IMR-90 (cell line): ENCODE data around the gene SLC38A1. TPM values are rescaled to one million over a fixed set of nuclear protein-coding genes. Genes with fewer than 3 reads are reported as not detected.

Experiments used
- ATAC-seq: fragments of 200-7000 bp; cut with Tn5 transposase; 2 replicates; pipeline ENCODE4 v1.9.1; 2020; ENCODE audit warnings: low read depth, mild to moderate bottlenecking, moderate library complexity
- BruUV-seq: library from RNA; stranded (reverse); fragments of 400-500 nt; replicated peaks from 2 replicates; lab custom pipeline; 2021; lab: Mats Ljungman, UMichigan
- CTCF ChIA-PET: fragments of 300-600 bp; formaldehyde crosslinking; extraction: SDS; loops from one replicate; lab custom pipeline; 2021; ENCODE audit warnings: antibody characterized with exemption; lab: Yijun Ruan, JAX
- POLR2A ChIA-PET: fragments of 300-600 bp; sonication (Branson Sonifier 250); formaldehyde crosslinking; loops from one replicate; lab custom pipeline; 2022; ENCODE audit warnings: antibody characterized with exemption; ENCODE audit not compliant: unreplicated experiment; lab: Charles Lee
- DNase-seq: peaks from one replicate; pipeline ENCODE4 v3.0.0; 2013
- H2AFZ ChIP-seq: replicated peaks from 2 replicates; pipeline ENCODE3; 2013; ENCODE audit warnings: low read length, mild to moderate bottlenecking; ENCODE audit not compliant: poor library complexity
- H2AK5ac ChIP-seq: 2 replicates; pipeline ENCODE4 v1.6.1; 2013; ENCODE audit warnings: low read depth, low read length, inconsistent platforms
- H2AK9ac ChIP-seq: replicated peaks from 2 replicates; pipeline ENCODE3; 2013; ENCODE audit warnings: mild to moderate bottlenecking, low read depth, low read length, moderate library complexity; ENCODE audit not compliant: poor library complexity
- H2BK120ac ChIP-seq: 2 replicates; pipeline ENCODE4 v1.6.1; 2013; ENCODE audit warnings: low read depth, low read length, inconsistent platforms
- H2BK15ac ChIP-seq: 3 replicates; pipeline ENCODE4 v1.6.1; 2013; ENCODE audit warnings: low read depth, low read length, inconsistent platforms
- H2BK20ac ChIP-seq: 2 replicates; pipeline ENCODE4 v1.6.1; 2013; ENCODE audit warnings: low read depth, mild to moderate bottlenecking, inconsistent platforms, low read length, moderate library complexity
- H2BK5ac ChIP-seq: 2 replicates; pipeline ENCODE4 v1.6.1; 2013; ENCODE audit warnings: mild to moderate bottlenecking, low read depth, low read length, inconsistent platforms; ENCODE audit not compliant: poor library complexity, severe bottlenecking
- H3K14ac ChIP-seq: replicated peaks from 2 replicates; pipeline ENCODE4 v1.6.1; 2013; ENCODE audit warnings: low read depth, low read length, inconsistent platforms
- H3K18ac ChIP-seq: 2 replicates; pipeline ENCODE4 v1.6.1; 2013; ENCODE audit warnings: low read depth, low read length, control low read depth
- H3K23ac ChIP-seq: 2 replicates; pipeline ENCODE4 v1.6.1; 2013; ENCODE audit warnings: low read depth, low read length, inconsistent platforms
- H3K27ac ChIP-seq: 2 replicates; pipeline ENCODE4 v1.5.1; 2013; ENCODE audit warnings: mild to moderate bottlenecking, control low read depth, low read length; ENCODE audit not compliant: insufficient read depth
- H3K27me3 ChIP-seq: 2 replicates; pipeline ENCODE4 v1.6.1; 2013; ENCODE audit warnings: low read length; ENCODE audit not compliant: control insufficient read depth, insufficient read depth
- H3K36me3 ChIP-seq: 2 replicates; pipeline ENCODE4 v1.6.1; 2013; ENCODE audit warnings: low read length, mixed read lengths; ENCODE audit not compliant: control insufficient read depth, insufficient read depth
- H3K4ac ChIP-seq: 2 replicates; pipeline ENCODE4 v1.6.1; 2013; ENCODE audit warnings: low read depth, low read length, inconsistent platforms
- H3K4me1 ChIP-seq: 2 replicates; pipeline ENCODE4 v1.6.1; 2013; ENCODE audit warnings: low read length, mixed read lengths; ENCODE audit not compliant: control insufficient read depth, insufficient read depth
- H3K4me2 ChIP-seq: 2 replicates; pipeline ENCODE4 v1.6.1; 2013; ENCODE audit warnings: low read depth, mild to moderate bottlenecking, control low read depth, low read length, moderate library complexity
- H3K4me3 ChIP-seq: 2 replicates; pipeline ENCODE4 v1.5.1; 2013; ENCODE audit warnings: low read depth, mild to moderate bottlenecking, control low read depth, low read length, moderate library complexity; ENCODE audit not compliant: insufficient read depth
- H3K56ac ChIP-seq: 2 replicates; pipeline ENCODE4 v1.6.1; 2013; ENCODE audit warnings: low read length, inconsistent platforms; ENCODE audit not compliant: insufficient read depth; ENCODE audit errors: extremely low read depth
- H3K79me1 ChIP-seq, 2 experiments: 2 replicates each; pipeline ENCODE4 v1.6.1; 2013; ENCODE audit warnings: low read length in 2 of 2, inconsistent platforms in 1 of 2, low read depth in 1 of 2
- H3K9ac ChIP-seq: 2 replicates; pipeline ENCODE4 v1.6.1; 2013; ENCODE audit warnings: low read depth, low read length, control low read depth
- H3K9me1 ChIP-seq: 2 replicates; pipeline ENCODE4 v1.6.1; 2013; ENCODE audit warnings: low read length, inconsistent platforms; ENCODE audit not compliant: insufficient read depth
- H3K9me3 ChIP-seq: 2 replicates; pipeline ENCODE4 v1.6.1; 2013; ENCODE audit warnings: low read length; ENCODE audit not compliant: control insufficient read depth, insufficient read depth
- H4K20me1 ChIP-seq: 2 replicates; pipeline ENCODE4 v1.6.1; 2013; ENCODE audit warnings: low read length, inconsistent platforms; ENCODE audit not compliant: insufficient read depth
- H4K5ac ChIP-seq: 2 replicates; pipeline ENCODE4 v1.6.1; 2013; ENCODE audit warnings: mild to moderate bottlenecking, low read depth, low read length, control low read depth
- H4K8ac ChIP-seq, 2 experiments: 2 replicates each; pipeline ENCODE4 v1.6.1; 2013; ENCODE audit warnings: low read depth in 2 of 2, low read length in 2 of 2, control low read depth in 1 of 2, inconsistent platforms in 1 of 2
- H4K91ac ChIP-seq: 2 replicates; pipeline ENCODE4 v1.6.1; 2013; ENCODE audit warnings: low read depth, low read length, inconsistent platforms; ENCODE audit not compliant: insufficient read depth
- CEBPB ChIP-seq: IDR thresholded peaks from 2 replicates; pipeline ENCODE4 v1.6.1; 2012; ENCODE audit warnings: low read depth, low read length, improper control_type of control experiment
- ELK1 ChIP-seq: fragments of 150-350 bp; IDR thresholded peaks from 2 replicates; pipeline ENCODE4 v1.6.1; 2016; ENCODE audit warnings: low read depth, mild to moderate bottlenecking, low read length, moderate library complexity, borderline replicate concordance
- FOS ChIP-seq: fragments of 150-350 bp; IDR thresholded peaks from 2 replicates; pipeline ENCODE4 v1.6.1; 2016; ENCODE audit warnings: low read depth, low read length
- MAZ ChIP-seq: IDR thresholded peaks from 2 replicates; pipeline ENCODE4 v1.6.1; 2012; ENCODE audit warnings: low read depth, mild to moderate bottlenecking, low read length, improper control_type of control experiment, moderate library complexity, borderline replicate concordance
- MXI1 ChIP-seq: IDR thresholded peaks from 2 replicates; pipeline ENCODE4 v1.6.1; 2012; ENCODE audit warnings: low read depth, mild to moderate bottlenecking, low read length, moderate library complexity, borderline replicate concordance
- RCOR1 ChIP-seq: IDR thresholded peaks from 2 replicates; pipeline ENCODE4 v1.6.1; 2012; ENCODE audit warnings: mild to moderate bottlenecking, low read length, improper control_type of control experiment; ENCODE audit not compliant: insufficient replicate concordance
- RFX5 ChIP-seq: IDR thresholded peaks from 2 replicates; pipeline ENCODE4 v1.8.0; 2012; ENCODE audit warnings: low read depth, mild to moderate bottlenecking, low read length, moderate library complexity
- SMC3 ChIP-seq: fragments of 150-350 bp; IDR thresholded peaks from 2 replicates; pipeline ENCODE4 v1.6.1; 2016; ENCODE audit warnings: low read depth, mild to moderate bottlenecking, antibody characterized with exemption, low read length, moderate library complexity
- WGBS, 2 experiments: methylation state at CpG; one replicate each; pipeline versions ENCODE4 v1.1.5 to v1.1.7; 2013; ENCODE audit warnings: missing lambda C conversion rate in 2 of 2; ENCODE audit not compliant: insufficient read length in 1 of 2; ENCODE audit errors: extremely low coverage in 2 of 2; 5-methylcytosine and 5-hydroxymethylcytosine counted together
- dilution Hi-C: fragments of 300-500 bp; cut with HindIII; formaldehyde crosslinking; loops from one replicate; pipeline ENCODE4 v1.14.3; 2018; ENCODE audit warnings: low sequenced_read_pairs; ENCODE audit not compliant: unreplicated experiment
- in situ Hi-C: fragments of 300-500 bp; cut with MboI; formaldehyde crosslinking; loops from 3 replicates; pipeline ENCODE4 v1.14.3; 2019; ENCODE audit warnings: low sequenced_read_pairs, inconsistent platforms, mixed read lengths
- intact Hi-C: fragments of 100-400 bp; cut with micrococcal nuclease; formaldehyde crosslinking; loops from 2 replicates; pipeline ENCODE4 v1.10.0; 2022
- polyA plus RNA-seq, 3 experiments: library from polyadenylated mRNA; depleted of rRNA; stranded (reverse); fragments of >200 nt; gene quantifications; 2 replicates each; pipeline ENCODE4 v1.2.3, GENCODE V29; 2012; ENCODE audit warnings: low replicate concordance in 1 of 3
- total RNA-seq: library from RNA; depleted of rRNA; stranded (reverse); fragments of >200 nt; gene quantifications from 2 replicates; pipeline ENCODE4 v1.2.3, GENCODE V29; 2012

The SLC38A1 gene
- total and polyA plus RNA-seq, 2 of the 4 experiments (the other 2 are of a cell fraction) = 22.8 to 61.5 TPM

- no peaks in the 10 kb centered on the region for H3K4me1 ChIP-seq
- H3K9ac ChIP-seq = no peak overlapping the region
- H2BK120ac ChIP-seq = no peak overlapping the region
- no peak overlapping the region for H3K4ac ChIP-seq
- no TSS peak for BruUV-seq
- no peaks in the 10 kb centered on the region for H3K9me3 ChIP-seq
- ATAC-seq (no peak), DNase-seq (no peak)
- H3K36me3 ChIP-seq = peaks cover 8% of the 10 kb centered on the region
- in situ Hi-C loops = no loop called here
- no peak for TF ChIP-seq FOS
- no peak for TF ChIP-seq RCOR1
- TF ChIP-seq MAZ = no peak
- no peak for TF ChIP-seq SMC3
- TF ChIP-seq RFX5 = no peak
- no peak for TF ChIP-seq CEBPB
- no peak for TF ChIP-seq MXI1
- no peak for TF ChIP-seq ELK1
- H3K14ac ChIP-seq = no peak overlapping the region
- peaks cover 10 to 46% of the 10 kb centered on the region in 2 experiments; a peak in 3 of 4 replicates for H3K79me1 ChIP-seq
- no peak overlapping the region for H3K27ac ChIP-seq
- peaks cover 40% of the 10 kb centered on the region for H4K20me1 ChIP-seq
- POLR2A ChIA-PET = no interaction called here
- no peak overlapping the region for H3K18ac ChIP-seq
- no peak overlapping the region for H3K23ac ChIP-seq
- H3K4me3 ChIP-seq = no peak overlapping the region
- H4K5ac ChIP-seq = no peak overlapping the region
- H2BK20ac ChIP-seq = no peak overlapping the region
- H2AK9ac ChIP-seq = no peak overlapping the region
- CTCF ChIA-PET = interaction anchor here (0.6 to 1.2 kb wide), 2 partner anchors 41 to 53 kb away, joined by 3 read pairs; no protein-coding TSS in a partner anchor
- WGBS, 2 experiments = no CpG with 5 or more reads among the region's 2 CpGs
- H3K27me3 ChIP-seq = no peaks in the 10 kb centered on the region
- dilution Hi-C loops = no loop called here
- no peaks in the 10 kb centered on the region for H3K9me1 ChIP-seq
- no peak overlapping the region for H3K4me2 ChIP-seq
- H3K56ac ChIP-seq = no peak overlapping the region
- H2BK5ac ChIP-seq = no peak overlapping the region
- H2AK5ac ChIP-seq = no peak overlapping the region
- no peak overlapping the region for H4K91ac ChIP-seq
- H4K8ac ChIP-seq = no peak overlapping the region
- intact Hi-C loops = no loop called here
- no peak overlapping the region for H2AFZ ChIP-seq
- H2BK15ac ChIP-seq = no peak overlapping the region
Observed at GRCh38 chr12:46253544-46254162, 15.2 kb downstream of the SLC38A1 start.
